ENCODE data around the gene MMADHC. TPM values are rescaled to one million over a fixed set of nuclear protein-coding genes. Genes with fewer than 3 reads are reported as not detected.

The MMADHC gene
- total and polyA plus RNA-seq, 9 of the 15 experiments (the other 6 are each of a cell fraction or from before 2014, with no cell fraction given): 187 to 850 (median 271) TPM

DNA sequence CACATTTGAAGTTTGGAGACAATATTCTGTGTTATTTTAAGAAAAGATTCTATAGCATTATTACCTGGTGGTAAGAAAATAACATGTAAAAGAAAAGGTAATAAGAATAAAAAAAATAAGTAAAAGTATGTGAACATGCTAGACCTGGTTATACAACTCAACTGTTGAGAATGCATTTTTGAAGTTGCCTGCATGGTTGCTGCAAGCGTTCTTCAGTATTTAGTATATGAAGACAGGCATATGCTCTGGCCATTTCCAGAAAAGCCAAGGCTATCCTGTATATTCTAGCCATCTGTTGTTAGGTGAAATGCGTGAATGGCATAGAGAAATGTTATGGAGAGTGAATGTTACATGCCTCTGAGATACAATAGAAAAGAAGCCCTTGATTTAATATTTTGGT, 6.8 kb upstream of the MMADHC start:
- Histone ChIP-seq H3K27ac (ENCODE audit: extremely low read depth, low read depth, low read length) (no peak overlapping the region), H3K9me1 (ENCODE audit: control insufficient read depth, insufficient read depth, low read length) (no peaks in the 10 kb centered on the region), H3K79me2 (ENCODE audit: control insufficient read depth, insufficient read depth, low read length) (no peaks in the 10 kb centered on the region), H4K20me1 (replicated peaks; ENCODE audit: control insufficient read depth, insufficient read depth, low read length) (no peaks in the 10 kb centered on the region), H3K4me1 (replicated peaks in 1 of 2; ENCODE audit: control insufficient read depth in 2 of 2, insufficient read depth in 2 of 2, low read length in 2 of 2) (no peaks in the 10 kb centered on the region), H3K9me3 (replicated peaks; ENCODE audit: control insufficient read depth, insufficient read depth, low read depth, low read length) (no peaks in the 10 kb centered on the region), H2AFZ (ENCODE audit: low read depth, low read length) (no peak overlapping the region), H3K36me3 (ENCODE audit: control insufficient read depth, insufficient read depth, low read length) (no peaks in the 10 kb centered on the region), H3K27me3 (ENCODE audit: control insufficient read depth in 2 of 2, insufficient read depth in 2 of 2, low read length in 2 of 2) (no peaks in the 10 kb centered on the region; a peak in 1 of 5 replicates), H3K4me3 (no peak overlapping the region), H3K4me2 (ENCODE audit: insufficient read depth, low read length) (no peak overlapping the region), H3K9ac (ENCODE audit: insufficient read depth in 1 of 2, low read depth in 2 of 2, low read length in 2 of 2) (no peak overlapping the region)
- DNase-seq (ENCODE audit: extremely low read depth in 1 of 4, low spot score in 3 of 4): no peak
- ChIA-PET CTCF (ENCODE audit: low intra/inter-chr PET ratio) (no interaction called here), POLR2A (no interaction called here)
- in situ Hi-C loops (cut with MboI) (no loop called here), intact Hi-C loops (cut with micrococcal nuclease) (no loop called here)
- 0% methylated on average over 2 of the region's 2 CpGs for WGBS (ENCODE audit: insufficient coverage, low coverage, missing lambda C conversion rate)
- no peak for FAIRE-seq
- ATAC-seq: no peak
- no peak for TF ChIP-seq BHLHE40 (IDR thresholded peaks at IDR 0.05; ENCODE audit: low read length)
- TF ChIP-seq, protein P1, sequence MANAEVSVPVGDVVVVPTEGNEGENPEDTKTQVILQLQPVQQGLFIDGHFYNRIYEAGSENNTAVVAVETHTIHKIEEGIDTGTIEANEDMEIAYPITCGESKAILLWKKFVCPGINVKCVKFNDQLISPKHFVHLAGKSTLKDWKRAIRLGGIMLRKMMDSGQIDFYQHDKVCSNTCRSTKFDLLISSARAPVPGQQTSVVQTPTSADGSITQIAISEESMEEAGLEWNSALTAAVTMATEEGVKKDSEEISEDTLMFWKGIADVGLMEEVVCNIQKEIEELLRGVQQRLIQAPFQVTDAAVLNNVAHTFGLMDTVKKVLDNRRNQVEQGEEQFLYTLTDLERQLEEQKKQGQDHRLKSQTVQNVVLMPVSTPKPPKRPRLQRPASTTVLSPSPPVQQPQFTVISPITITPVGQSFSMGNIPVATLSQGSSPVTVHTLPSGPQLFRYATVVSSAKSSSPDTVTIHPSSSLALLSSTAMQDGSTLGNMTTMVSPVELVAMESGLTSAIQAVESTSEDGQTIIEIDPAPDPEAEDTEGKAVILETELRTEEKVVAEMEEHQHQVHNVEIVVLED (CRISPR knock-in tag; IDR thresholded peaks at IDR 0.05): no peak
- TF ChIP-seq GATA2 (CRISPR knock-in tag; IDR thresholded peaks at IDR 0.05): no peak
- TF ChIP-seq, protein P2, sequence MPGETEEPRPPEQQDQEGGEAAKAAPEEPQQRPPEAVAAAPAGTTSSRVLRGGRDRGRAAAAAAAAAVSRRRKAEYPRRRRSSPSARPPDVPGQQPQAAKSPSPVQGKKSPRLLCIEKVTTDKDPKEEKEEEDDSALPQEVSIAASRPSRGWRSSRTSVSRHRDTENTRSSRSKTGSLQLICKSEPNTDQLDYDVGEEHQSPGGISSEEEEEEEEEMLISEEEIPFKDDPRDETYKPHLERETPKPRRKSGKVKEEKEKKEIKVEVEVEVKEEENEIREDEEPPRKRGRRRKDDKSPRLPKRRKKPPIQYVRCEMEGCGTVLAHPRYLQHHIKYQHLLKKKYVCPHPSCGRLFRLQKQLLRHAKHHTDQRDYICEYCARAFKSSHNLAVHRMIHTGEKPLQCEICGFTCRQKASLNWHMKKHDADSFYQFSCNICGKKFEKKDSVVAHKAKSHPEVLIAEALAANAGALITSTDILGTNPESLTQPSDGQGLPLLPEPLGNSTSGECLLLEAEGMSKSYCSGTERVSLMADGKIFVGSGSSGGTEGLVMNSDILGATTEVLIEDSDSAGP (CRISPR knock-in tag; IDR thresholded peaks at IDR 0.05): no peak
- no peak for TF ChIP-seq ETS2 (tag; IDR thresholded peaks at IDR 0.05; ENCODE audit: borderline replicate concordance, poor library complexity, severe bottlenecking)
- no peak for TF ChIP-seq XRCC3 (IDR thresholded peaks at IDR 0.05)
- TF ChIP-seq ASH1L (IDR thresholded peaks at IDR 0.05; ENCODE audit: borderline replicate concordance, low read depth, partially characterized antibody): no peak
- TF ChIP-seq LARP7 (IDR thresholded peaks at IDR 0.05): no peak
- TF ChIP-seq, protein P3, sequence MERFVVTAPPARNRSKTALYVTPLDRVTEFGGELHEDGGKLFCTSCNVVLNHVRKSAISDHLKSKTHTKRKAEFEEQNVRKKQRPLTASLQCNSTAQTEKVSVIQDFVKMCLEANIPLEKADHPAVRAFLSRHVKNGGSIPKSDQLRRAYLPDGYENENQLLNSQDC (CRISPR knock-in tag; IDR thresholded peaks at IDR 0.05): no peak
- TF ChIP-seq MAFG (tag; conservative IDR thresholded peaks at IDR 0.05): no peak
- BruUV-seq (replicated peaks): no TSS peak

All from K562 (cell line).